H1 (cell line): ENCODE measurements around the gene DHRS1. TPM values are rescaled to one million over a fixed set of nuclear protein-coding genes. Genes with fewer than 3 reads are reported as not detected.

Experiments
- CTCF ChIA-PET: fragments of 300-600 bp; sonication (Branson Sonifier 250); formaldehyde crosslinking; loops from one replicate; lab custom pipeline; 2021; ENCODE audit not compliant: partially characterized antibody; lab: Charles Lee
- POLR2A ChIA-PET: fragments of 300-600 bp; sonication (Branson Sonifier 250); formaldehyde crosslinking; loops from one replicate; lab custom pipeline; 2021; ENCODE audit warnings: inconsistent platforms; ENCODE audit not compliant: partially characterized antibody; lab: Charles Lee
- DNase-seq, 2 experiments: peaks; one replicate each; pipeline versions ENCODE4 v3.0.0 to v3.0.0-alpha.2; 2010 to 2022; ENCODE audit warnings: low spot score in 2 of 2, low read depth in 1 of 2, mixed read lengths in 1 of 2
- FAIRE-seq: peaks from 2 replicates; lab custom pipeline; 2011; peaks lifted over from hg19 to GRCh38; lab: Jason Lieb, UNC
- H2AFZ ChIP-seq: 2 replicates; pipeline ENCODE4 v1.8.1; 2012; ENCODE audit warnings: low read length, inconsistent platforms
- H2AK5ac ChIP-seq: 2 replicates; pipeline ENCODE4 v1.6.1; 2013; ENCODE audit warnings: low read depth, low read length
- H2BK120ac ChIP-seq: replicated peaks from 2 replicates; pipeline ENCODE3; 2013; ENCODE audit warnings: low read depth, low read length, inconsistent platforms
- H2BK12ac ChIP-seq: 2 replicates; pipeline ENCODE4 v1.6.1; 2013; ENCODE audit warnings: low read depth, low read length
- H2BK15ac ChIP-seq: 2 replicates; pipeline ENCODE4 v1.6.1; 2013; ENCODE audit warnings: low read length
- H2BK20ac ChIP-seq: 2 replicates; pipeline ENCODE4 v1.6.1; 2013; ENCODE audit warnings: low read length
- H2BK5ac ChIP-seq: 2 replicates; pipeline ENCODE4 v1.6.1; 2013; ENCODE audit warnings: low read depth, low read length
- H3K14ac ChIP-seq: 2 replicates; pipeline ENCODE4 v1.6.1; 2013; ENCODE audit warnings: inconsistent platforms; ENCODE audit not compliant: insufficient read length
- H3K18ac ChIP-seq: 2 replicates; pipeline ENCODE4 v1.6.1; 2013; ENCODE audit warnings: low read length; ENCODE audit errors: extremely low read depth
- H3K23ac ChIP-seq: 2 replicates; pipeline ENCODE4 v1.6.1; 2013; ENCODE audit warnings: inconsistent platforms; ENCODE audit not compliant: insufficient read length
- H3K23me2 ChIP-seq: 2 replicates; pipeline ENCODE4 v1.6.1; 2013; ENCODE audit warnings: low read depth, low read length
- H3K27ac ChIP-seq: 2 replicates; pipeline ENCODE4 v1.6.1; 2011; ENCODE audit warnings: low read depth, low read length, inconsistent platforms
- H3K27me3 ChIP-seq, 4 experiments: replicated peaks in 1 of 4; 1 replicate in 1 of 4; 2 replicates in 3 of 4; pipeline versions ENCODE4 v1.6.1 to v1.8.1; 2011 to 2013; ENCODE audit warnings: low read length in 3 of 4, mild to moderate bottlenecking in 3 of 4, inconsistent platforms in 2 of 4, mixed read lengths in 2 of 4, moderate library complexity in 1 of 4; ENCODE audit not compliant: control insufficient read depth in 3 of 4, insufficient read depth in 3 of 4; ENCODE audit errors: extremely low read depth in 1 of 4
- H3K36me3 ChIP-seq, 4 experiments: 2 replicates each; pipeline versions ENCODE4 v1.6.1 to v1.8.1; 2011 to 2013; ENCODE audit warnings: mild to moderate bottlenecking in 4 of 4, low read length in 3 of 4, moderate library complexity in 2 of 4, control low read depth in 1 of 4, inconsistent platforms in 1 of 4; ENCODE audit not compliant: insufficient read depth in 4 of 4, control insufficient read depth in 2 of 4
- H3K4ac ChIP-seq: replicated peaks from 2 replicates; pipeline ENCODE3; 2013; ENCODE audit warnings: low read length, low read depth, mixed read lengths, inconsistent platforms; ENCODE audit not compliant: insufficient read length
- H3K4me1 ChIP-seq, 4 experiments: replicated peaks in 1 of 4; 1 replicate in 1 of 4; 2 replicates in 3 of 4; pipeline versions ENCODE4 v1.6.1 to v1.8.1; 2011 to 2013; ENCODE audit warnings: low read length in 3 of 4, inconsistent platforms in 2 of 4, mixed read lengths in 1 of 4; ENCODE audit not compliant: insufficient read depth in 4 of 4, control insufficient read depth in 3 of 4
- H3K4me2 ChIP-seq, 2 experiments: 2 replicates each; pipeline versions ENCODE4 v1.6.1 to v1.8.1; 2011 to 2013; ENCODE audit warnings: low read depth in 2 of 2, low read length in 2 of 2, control low read depth in 1 of 2, inconsistent platforms in 1 of 2, mild to moderate bottlenecking in 1 of 2; ENCODE audit not compliant: insufficient read depth in 1 of 2
- H3K4me3 ChIP-seq, 4 experiments: fragments of 200-600, 300-600 bp in 1 of 4; sonication (generic), shearing (Covaris generic), sonication (Bioruptor Twin) in 1 of 4; 2 replicates each; pipeline versions ENCODE4 v1.5.1 to v1.8.1; 2011 to 2016; ENCODE audit warnings: low read length in 4 of 4, low read depth in 3 of 4, control low read depth in 2 of 4, inconsistent platforms in 2 of 4, mild to moderate bottlenecking in 2 of 4, mixed read lengths in 1 of 4, moderate library complexity in 1 of 4; ENCODE audit not compliant: insufficient read depth in 2 of 4; ENCODE audit errors: extremely low read depth in 1 of 4
- H3K56ac ChIP-seq: replicated peaks from 2 replicates; pipeline ENCODE3; 2013; ENCODE audit warnings: low read depth, mild to moderate bottlenecking, mixed read lengths, low read length, inconsistent platforms; ENCODE audit not compliant: insufficient read length
- H3K79me1 ChIP-seq: 2 replicates; pipeline ENCODE4 v1.6.1; 2013; ENCODE audit warnings: low read depth, low read length, control low read depth
- H3K79me2 ChIP-seq, 2 experiments: 2 replicates each; pipeline versions ENCODE4 v1.6.1 to v1.8.1; 2012 to 2013; ENCODE audit warnings: low read length in 2 of 2, mild to moderate bottlenecking in 2 of 2, inconsistent platforms in 1 of 2; ENCODE audit not compliant: insufficient read depth in 2 of 2, control insufficient read depth in 1 of 2
- H3K9ac ChIP-seq, 4 experiments: replicated peaks in 1 of 4; 1 replicate in 1 of 4; 2 replicates in 3 of 4; pipeline versions ENCODE4 v1.6.1 to v1.8.1; 2011 to 2013; ENCODE audit warnings: low read depth in 3 of 4, low read length in 3 of 4, control low read depth in 2 of 4, mild to moderate bottlenecking in 2 of 4, moderate library complexity in 2 of 4, inconsistent platforms in 1 of 4; ENCODE audit errors: extremely low read depth in 1 of 4
- H3K9me3 ChIP-seq, 2 experiments: 2 replicates each; pipeline versions ENCODE4 v1.6.1 to v1.8.1; 2012 to 2013; ENCODE audit warnings: mild to moderate bottlenecking in 2 of 2, moderate library complexity in 2 of 2, control low read depth in 1 of 2, inconsistent platforms in 1 of 2, low read depth in 1 of 2, low read length in 1 of 2, mixed read lengths in 1 of 2; ENCODE audit not compliant: insufficient read depth in 2 of 2
- H4K20me1 ChIP-seq, 2 experiments: replicated peaks in 1 of 2; 2 replicates each; pipeline versions ENCODE3 to v1.8.1; 2011 to 2013; ENCODE audit warnings: inconsistent platforms in 2 of 2, low read length in 2 of 2, mild to moderate bottlenecking in 1 of 2; ENCODE audit not compliant: insufficient read depth in 2 of 2, control insufficient read depth in 1 of 2
- H4K5ac ChIP-seq: 2 replicates; pipeline ENCODE4 v1.6.1; 2013; ENCODE audit warnings: low read length, low read depth, mixed read lengths, inconsistent platforms; ENCODE audit not compliant: insufficient read length
- H4K8ac ChIP-seq: 2 replicates; pipeline ENCODE4 v1.8.0; 2013; ENCODE audit warnings: mild to moderate bottlenecking, moderate library complexity, low read length, inconsistent platforms; ENCODE audit not compliant: insufficient read depth; ENCODE audit errors: extremely low read depth
- H4K91ac ChIP-seq: replicated peaks from 2 replicates; pipeline ENCODE3; 2013; ENCODE audit warnings: low read length, mixed read lengths, inconsistent platforms; ENCODE audit not compliant: insufficient read length
- RAD21 ChIP-seq, 2 experiments: IDR thresholded peaks in 1 of 2; conservative IDR thresholded peaks in 1 of 2; 2 replicates each; pipeline ENCODE4 v1.6.1; 2011; ENCODE audit warnings: low read depth in 2 of 2, low read length in 2 of 2, improper control_type of control experiment in 1 of 2, inconsistent platforms in 1 of 2, mild to moderate bottlenecking in 1 of 2, moderate library complexity in 1 of 2
- SP2 ChIP-seq: IDR thresholded peaks from 2 replicates; pipeline ENCODE4 v1.6.1; 2012; ENCODE audit warnings: mild to moderate bottlenecking, low read length, inconsistent platforms
- WGBS, 2 experiments: shearing (Covaris generic) in 1 of 2; methylation state at CpG; one replicate each; pipeline versions ENCODE4 v1.1.6 to v1.1.7; 2013 to 2015; ENCODE audit warnings: low lambda C conversion rate in 2 of 2, mixed read lengths in 2 of 2, inconsistent platforms in 1 of 2, low coverage in 1 of 2, missing lambda C conversion rate in 1 of 2; ENCODE audit not compliant: insufficient replicate concordance in 2 of 2, insufficient coverage in 1 of 2, insufficient read length in 1 of 2; ENCODE audit errors: extremely low coverage in 1 of 2, missing lambda C conversion rate in 1 of 2; 5-methylcytosine and 5-hydroxymethylcytosine counted together
- polyA plus RNA-seq, 7 experiments: library from polyadenylated mRNA; depleted of rRNA in 3 of 7; stranded (reverse) in 5 of 7; unstranded in 2 of 7; fragments of >200 nt in 5 of 7; fragments of 200-250 nt in 2 of 7; gene quantifications; 1 replicate in 5 of 7; 2 replicates in 1 of 7; 4 replicates in 1 of 7; pipeline versions ENCODE4 v1.2.1 to v1.2.3, GENCODE V29; 2011 to 2013; ENCODE audit warnings: missing spikeins in 2 of 7, mixed read lengths in 2 of 7
- total RNA-seq: library from RNA; stranded (reverse); fragmentation: NEBNext Ultra II Directional; extraction: Animal tissue kit (Norgen Biotek cat#: 25700); gene quantifications from 2 replicates; pipeline ENCODE4 v1.2.1, GENCODE V29; 2021
- TF ChIP-seq, protein P1 (sequence below), 3 experiments: IDR thresholded peaks; 1 replicate in 2 of 3; 2 replicates in 1 of 3; pipeline versions ENCODE4 v1.5.1 to v1.6.1; 2011; ENCODE audit warnings: low read length in 3 of 3, mild to moderate bottlenecking in 3 of 3, inconsistent platforms in 2 of 3, low read depth in 1 of 3, moderate library complexity in 1 of 3; ENCODE audit not compliant: insufficient read depth in 1 of 3; ENCODE audit errors: control extremely low read depth in 1 of 3

Gene DHRS1
- total and polyA plus RNA-seq, 2 of the 8 experiments (the other 6 are each of a cell fraction or from before 2014, with no cell fraction given): 8.8 to 31.7 TPM

DNA sequence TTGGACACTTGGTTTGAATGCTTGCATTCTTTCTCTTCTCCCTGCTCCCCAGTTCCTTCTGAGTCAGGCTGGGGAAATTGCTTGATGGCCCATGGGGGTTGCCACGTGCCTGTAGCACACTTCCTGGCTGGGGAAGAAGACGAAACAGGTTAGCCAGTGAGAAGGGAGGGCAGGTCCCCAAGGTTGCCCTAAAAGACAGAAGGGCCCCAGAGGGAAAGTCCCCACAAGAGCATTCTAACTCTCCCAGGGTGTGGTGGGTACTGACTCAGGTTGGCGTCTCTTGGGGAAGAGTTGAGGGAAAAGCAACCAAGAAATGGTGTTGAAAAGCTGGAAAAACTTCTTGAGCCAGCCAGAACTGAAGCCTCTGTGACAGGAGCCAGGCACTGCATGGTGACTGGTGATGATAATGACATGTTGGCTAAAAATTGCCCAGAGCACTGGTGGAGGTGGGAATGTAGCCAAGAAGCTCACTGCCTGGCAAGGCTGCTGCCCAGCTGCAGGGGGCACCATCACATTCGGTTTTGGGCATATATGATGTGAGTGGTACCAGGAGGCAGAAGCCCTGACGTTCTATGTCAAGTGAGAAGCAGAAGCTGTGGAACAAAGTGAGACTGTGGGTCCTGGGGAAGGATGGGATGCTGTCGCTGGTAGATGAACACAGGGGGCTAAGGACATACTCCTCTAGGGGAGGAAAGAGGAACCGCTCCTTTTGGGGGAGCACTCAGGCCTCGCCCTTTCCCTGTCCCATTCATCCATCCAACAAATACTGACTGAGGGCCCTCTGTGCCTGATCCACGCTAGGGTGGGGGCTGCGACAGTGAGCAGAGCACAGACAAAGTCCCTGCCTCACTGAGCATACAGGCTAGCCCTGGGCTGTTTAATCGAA is 20.0 kb downstream of the DHRS1 start:
- POLR2A ChIA-PET: interaction anchor here (0.9 to 3.5 kb wide), 7 partner anchors 8 to 103 kb away, joined by 3 to 25 read pairs (median 4); partner anchors contain the start of genes CHMP4A and RABGGTA
- FAIRE-seq (no peak), DNase-seq (no peak)

More for the DNA sequence above, 20.0 kb downstream of the DHRS1 start:
- no peak overlapping the region for H2AFZ ChIP-seq
- H3K4ac ChIP-seq: no peak overlapping the region
- no peak overlapping the region for H4K5ac ChIP-seq
- H3K18ac ChIP-seq: no peak overlapping the region
- H2BK5ac ChIP-seq: no peak overlapping the region
- no peaks in the 10 kb centered on the region for H3K27me3 ChIP-seq
- no peak overlapping the region for H2BK120ac ChIP-seq
- H2AK5ac ChIP-seq: no peak overlapping the region
- H4K20me1 ChIP-seq: peaks cover 0 to 3% of the 10 kb centered on the region in 2 experiments
- WGBS, 2 experiments: 80% methylated on average over 11 of the region's 11 CpGs; no CpG with 5 or more reads in 1 of the 2 experiments
- no peaks in the 10 kb centered on the region for H3K4me1 ChIP-seq
- no peak overlapping the region for H3K23ac ChIP-seq
- no peaks in the 10 kb centered on the region; the same call in 1 of the 2 replicates for H3K79me1 ChIP-seq
- H4K8ac ChIP-seq: no peak overlapping the region
- H2BK20ac ChIP-seq: no peak overlapping the region
- no peak overlapping the region for H3K4me3 ChIP-seq
- no peaks in the 10 kb centered on the region for H3K36me3 ChIP-seq
- CTCF ChIA-PET: interaction anchor here (0.7 to 11.5 kb wide), 12 partner anchors 8 to 152 kb away, joined by 3 to 137 read pairs (median 8); partner anchors contain the start of genes CIDEB, DHRS1, LTB4R2 and NOP9
- no peak overlapping the region for H4K91ac ChIP-seq
- H3K4me2 ChIP-seq: no peak overlapping the region
- no peak for TF ChIP-seq SP2
- TF ChIP-seq, protein P1, sequence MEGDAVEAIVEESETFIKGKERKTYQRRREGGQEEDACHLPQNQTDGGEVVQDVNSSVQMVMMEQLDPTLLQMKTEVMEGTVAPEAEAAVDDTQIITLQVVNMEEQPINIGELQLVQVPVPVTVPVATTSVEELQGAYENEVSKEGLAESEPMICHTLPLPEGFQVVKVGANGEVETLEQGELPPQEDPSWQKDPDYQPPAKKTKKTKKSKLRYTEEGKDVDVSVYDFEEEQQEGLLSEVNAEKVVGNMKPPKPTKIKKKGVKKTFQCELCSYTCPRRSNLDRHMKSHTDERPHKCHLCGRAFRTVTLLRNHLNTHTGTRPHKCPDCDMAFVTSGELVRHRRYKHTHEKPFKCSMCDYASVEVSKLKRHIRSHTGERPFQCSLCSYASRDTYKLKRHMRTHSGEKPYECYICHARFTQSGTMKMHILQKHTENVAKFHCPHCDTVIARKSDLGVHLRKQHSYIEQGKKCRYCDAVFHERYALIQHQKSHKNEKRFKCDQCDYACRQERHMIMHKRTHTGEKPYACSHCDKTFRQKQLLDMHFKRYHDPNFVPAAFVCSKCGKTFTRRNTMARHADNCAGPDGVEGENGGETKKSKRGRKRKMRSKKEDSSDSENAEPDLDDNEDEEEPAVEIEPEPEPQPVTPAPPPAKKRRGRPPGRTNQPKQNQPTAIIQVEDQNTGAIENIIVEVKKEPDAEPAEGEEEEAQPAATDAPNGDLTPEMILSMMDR (IDR thresholded peaks at IDR 0.05; ENCODE audit: control extremely low read depth in 1 of 3, insufficient read depth in 1 of 3, low read depth in 1 of 3, low read length in 3 of 3): peak; percentile 27 to 52 (median 51); a peak in 2 of 4 replicates
- TF ChIP-seq RAD21 (IDR thresholded peaks at IDR 0.05 in 1 of 2, conservative IDR thresholded peaks at IDR 0.05 in 1 of 2; ENCODE audit: low read depth in 2 of 2, low read length in 2 of 2): peak; percentile 10 to 28; a peak in 2 of 4 replicates
- no peak overlapping the region; a peak in 1 of 7 replicates for H3K9ac ChIP-seq
- no peaks in the 10 kb centered on the region for H3K9me3 ChIP-seq
- no peaks in the 10 kb centered on the region for H3K79me2 ChIP-seq
- no peak overlapping the region for H3K14ac ChIP-seq
- no peak overlapping the region for H2BK12ac ChIP-seq
- H3K27ac ChIP-seq: no peak overlapping the region
- H3K56ac ChIP-seq: no peak overlapping the region
- no peaks in the 10 kb centered on the region for H3K23me2 ChIP-seq
- H2BK15ac ChIP-seq: no peak overlapping the region
